Colonic mucosa (tissue), 4 donors: ENCODE data around the gene ETV5. TPM values are rescaled to one million over a fixed set of nuclear protein-coding genes. Genes with fewer than 3 reads are reported as not detected.

Experiments used
- DNase-seq: peaks from one replicate; pipeline ENCODE4 v3.0.0-alpha.2; 2020
- H3K27ac ChIP-seq: fragments of 200-600 bp; one replicate; pipeline ENCODE4 v1.8.0; 2021
- H3K27me3 ChIP-seq: fragments of 200-600 bp; one replicate; pipeline ENCODE4 v1.8.0; 2021
- H3K36me3 ChIP-seq: fragments of 200-600 bp; one replicate; pipeline ENCODE4 v1.8.0; 2021
- H3K4me1 ChIP-seq: fragments of 200-600 bp; one replicate; pipeline ENCODE4 v1.8.0; 2021; ENCODE audit warnings: mild to moderate bottlenecking
- H3K4me3 ChIP-seq: fragments of 200-600 bp; one replicate; pipeline ENCODE4 v1.8.0; 2021
- H3K9ac ChIP-seq, 2 donors: one replicate each; pipeline ENCODE4 v1.7.0; 2013; ENCODE audit warnings: control low read depth in 2 of 2, low read depth in 2 of 2, low read length in 2 of 2
- H3K9me3 ChIP-seq: fragments of 200-600 bp; one replicate; pipeline ENCODE4 v1.8.0; 2021
- intact Hi-C: fragments of 100-400 bp; cut with DNase I; formaldehyde crosslinking; loops from one replicate; pipeline ENCODE4 v1.14.1; 2022
- total RNA-seq, 2 donors: library from RNA; stranded (reverse); fragmentation: NEBNext Ultra II Directional in 1 of 2; extraction: Animal tissue kit (Norgen Biotek cat#: 25700) in 1 of 2; gene quantifications; one replicate each; pipeline ENCODE4 v1.2.1, GENCODE V29; 2021
- TF ChIP-seq, protein P1 (sequence below): fragments of 200-600 bp; IDR thresholded peaks from one replicate; pipeline ENCODE4 v1.8.0; 2022; ENCODE audit warnings: antibody characterized with exemption, mild to moderate bottlenecking
- donor health status: healthy.
- donor health status: DM: no; HTN: no; CAD: no.
- donor health status: DM: no; HTN: no; CAD: no.

ETV5 gene
- total RNA-seq, 2 donors from 2014 or later: 3.1 TPM

DNA sequence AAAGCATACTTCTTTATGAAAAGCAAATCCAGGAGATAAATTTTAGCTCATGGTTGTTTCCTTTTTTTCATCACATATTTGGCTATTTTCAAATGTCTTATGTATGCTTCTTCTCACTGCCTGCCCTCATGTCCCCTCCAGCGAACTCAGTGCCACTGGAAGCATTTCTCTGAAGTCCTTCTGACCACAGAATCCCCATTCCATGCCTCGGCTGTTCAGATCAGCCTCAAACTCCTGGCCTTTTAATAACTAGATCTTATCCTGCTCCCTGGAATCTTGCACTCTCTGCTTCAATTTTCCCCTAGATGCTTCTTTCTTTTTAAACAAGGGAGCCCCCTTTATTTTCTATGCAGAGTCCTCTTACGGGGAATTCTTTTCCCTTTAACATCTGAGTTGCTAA is 10.1 kb downstream of the ETV5 start:
- intact Hi-C loops: no loop called here
- no peak overlapping the region for H3K9ac ChIP-seq
- peaks cover 13% of the 10 kb centered on the region for H3K4me1 ChIP-seq
- H3K27me3 ChIP-seq: no peaks in the 10 kb centered on the region
- H3K27ac ChIP-seq: no peak overlapping the region
- TF ChIP-seq, protein P1, sequence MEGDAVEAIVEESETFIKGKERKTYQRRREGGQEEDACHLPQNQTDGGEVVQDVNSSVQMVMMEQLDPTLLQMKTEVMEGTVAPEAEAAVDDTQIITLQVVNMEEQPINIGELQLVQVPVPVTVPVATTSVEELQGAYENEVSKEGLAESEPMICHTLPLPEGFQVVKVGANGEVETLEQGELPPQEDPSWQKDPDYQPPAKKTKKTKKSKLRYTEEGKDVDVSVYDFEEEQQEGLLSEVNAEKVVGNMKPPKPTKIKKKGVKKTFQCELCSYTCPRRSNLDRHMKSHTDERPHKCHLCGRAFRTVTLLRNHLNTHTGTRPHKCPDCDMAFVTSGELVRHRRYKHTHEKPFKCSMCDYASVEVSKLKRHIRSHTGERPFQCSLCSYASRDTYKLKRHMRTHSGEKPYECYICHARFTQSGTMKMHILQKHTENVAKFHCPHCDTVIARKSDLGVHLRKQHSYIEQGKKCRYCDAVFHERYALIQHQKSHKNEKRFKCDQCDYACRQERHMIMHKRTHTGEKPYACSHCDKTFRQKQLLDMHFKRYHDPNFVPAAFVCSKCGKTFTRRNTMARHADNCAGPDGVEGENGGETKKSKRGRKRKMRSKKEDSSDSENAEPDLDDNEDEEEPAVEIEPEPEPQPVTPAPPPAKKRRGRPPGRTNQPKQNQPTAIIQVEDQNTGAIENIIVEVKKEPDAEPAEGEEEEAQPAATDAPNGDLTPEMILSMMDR: no peak
- no peaks in the 10 kb centered on the region for H3K9me3 ChIP-seq
- no peaks in the 10 kb centered on the region for H3K36me3 ChIP-seq
- H3K4me3 ChIP-seq: no peak overlapping the region
- DNase-seq: no peak

DNA sequence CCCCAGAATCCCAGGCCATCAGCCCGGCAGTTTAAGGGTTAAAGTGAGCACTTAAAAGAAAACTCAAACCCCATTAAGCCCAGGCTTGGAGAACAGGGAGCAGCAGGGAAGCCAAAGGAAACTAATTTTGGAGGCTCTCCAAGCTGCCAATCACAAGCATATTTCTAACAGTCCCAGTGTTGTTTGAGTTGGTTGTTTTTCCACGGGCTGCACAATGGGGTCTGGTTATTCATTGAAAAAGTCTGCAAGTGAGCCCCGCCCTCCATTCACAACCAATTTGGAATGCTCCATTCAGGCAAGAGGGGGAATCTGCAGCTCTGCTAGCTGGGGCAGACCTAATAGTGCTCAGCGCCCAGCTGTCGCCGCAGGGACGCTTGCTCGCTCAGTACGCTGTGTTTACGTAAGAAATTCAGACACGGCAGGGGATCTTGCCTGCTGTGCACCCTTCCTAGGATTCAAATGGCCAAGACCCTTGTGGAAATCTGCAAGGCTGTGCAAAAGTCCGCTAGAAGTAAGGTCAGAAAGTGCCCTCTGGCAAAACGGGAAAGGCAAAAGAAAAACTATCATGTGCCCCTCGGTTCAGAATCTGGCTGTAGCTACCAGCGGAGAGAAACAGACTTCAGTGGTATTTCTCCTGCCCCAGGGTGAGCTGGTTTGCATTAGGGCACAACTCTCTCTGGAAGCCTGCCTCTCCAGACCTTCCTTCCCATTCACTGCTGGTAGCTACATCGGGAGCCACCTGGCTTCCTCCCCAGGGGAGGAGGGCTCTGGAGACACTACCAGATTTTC is 11.0 kb downstream of the ETV5 start:
- peak; percentile 86 for DNase-seq
- peak overlapping the region; percentile 1 for H3K4me3 ChIP-seq
- H3K27ac ChIP-seq: no peak overlapping the region
- TF ChIP-seq, protein P1: no peak
- no peaks in the 10 kb centered on the region for H3K9me3 ChIP-seq
- H3K9ac ChIP-seq: peak overlapping the region in 1 of 2 donors; percentile 62
- no peaks in the 10 kb centered on the region for H3K27me3 ChIP-seq
- intact Hi-C loops: no loop called here
- peaks cover 13% of the 10 kb centered on the region for H3K4me1 ChIP-seq
- no peaks in the 10 kb centered on the region for H3K36me3 ChIP-seq

DNA sequence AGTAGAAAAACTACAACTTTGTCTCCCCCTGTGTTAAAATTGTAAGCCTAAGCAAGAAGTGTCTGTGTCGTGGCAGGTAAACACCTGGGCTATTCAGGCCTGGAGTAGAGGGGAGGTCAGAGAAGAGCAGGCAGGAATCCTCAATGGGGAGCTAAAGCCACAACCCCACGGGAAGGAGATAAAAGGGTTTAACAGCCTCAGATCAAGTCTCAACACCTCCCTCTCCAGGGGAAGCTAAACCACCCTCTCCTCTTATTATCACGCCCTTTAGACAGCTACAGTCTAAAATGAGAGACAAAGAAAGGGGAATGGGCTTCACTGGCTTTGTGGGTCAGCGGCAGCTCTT is 11.6 kb downstream of the ETV5 start:
- TF ChIP-seq, protein P1: no peak
- Histone ChIP-seq H3K4me3 (peak overlapping the region; percentile 1), H3K4me1 (peaks cover 13% of the 10 kb centered on the region), H3K9me3 (no peaks in the 10 kb centered on the region), H3K27me3 (no peaks in the 10 kb centered on the region), H3K36me3 (no peaks in the 10 kb centered on the region), H3K9ac (peak overlapping the region in 1 of 2 donors; percentile 62), H3K27ac (no peak overlapping the region)
- no peak for DNase-seq
- intact Hi-C loops: no loop called here

DNA sequence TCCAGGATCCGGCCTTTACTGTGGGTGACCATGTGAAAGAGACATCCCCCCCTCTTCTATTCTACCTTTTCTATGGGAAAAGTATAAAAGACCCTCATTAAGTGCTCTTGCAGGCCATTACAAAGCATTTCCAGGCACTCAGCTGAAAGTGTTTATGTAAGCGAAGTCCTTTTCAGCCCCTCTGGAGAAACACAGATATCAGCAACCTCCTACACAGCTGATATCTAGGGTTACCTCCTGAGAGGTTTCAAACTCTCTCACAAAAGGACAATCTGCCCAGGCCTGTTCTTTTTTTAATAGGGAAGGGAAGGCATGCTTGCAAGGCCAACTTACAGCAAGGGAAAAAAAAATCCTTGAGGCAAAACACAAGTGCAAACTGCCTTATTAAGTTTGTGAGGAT is 12.6 kb downstream of the ETV5 start:
- TF ChIP-seq, protein P1: no peak
- H3K4me1 ChIP-seq: peaks cover 13% of the 10 kb centered on the region
- no peak for DNase-seq
- H3K36me3 ChIP-seq: no peaks in the 10 kb centered on the region
- no peaks in the 10 kb centered on the region for H3K27me3 ChIP-seq
- H3K4me3 ChIP-seq: no peak overlapping the region
- H3K9ac ChIP-seq: no peak overlapping the region
- intact Hi-C loops: no loop called here
- no peaks in the 10 kb centered on the region for H3K9me3 ChIP-seq
- no peak overlapping the region for H3K27ac ChIP-seq

DNA sequence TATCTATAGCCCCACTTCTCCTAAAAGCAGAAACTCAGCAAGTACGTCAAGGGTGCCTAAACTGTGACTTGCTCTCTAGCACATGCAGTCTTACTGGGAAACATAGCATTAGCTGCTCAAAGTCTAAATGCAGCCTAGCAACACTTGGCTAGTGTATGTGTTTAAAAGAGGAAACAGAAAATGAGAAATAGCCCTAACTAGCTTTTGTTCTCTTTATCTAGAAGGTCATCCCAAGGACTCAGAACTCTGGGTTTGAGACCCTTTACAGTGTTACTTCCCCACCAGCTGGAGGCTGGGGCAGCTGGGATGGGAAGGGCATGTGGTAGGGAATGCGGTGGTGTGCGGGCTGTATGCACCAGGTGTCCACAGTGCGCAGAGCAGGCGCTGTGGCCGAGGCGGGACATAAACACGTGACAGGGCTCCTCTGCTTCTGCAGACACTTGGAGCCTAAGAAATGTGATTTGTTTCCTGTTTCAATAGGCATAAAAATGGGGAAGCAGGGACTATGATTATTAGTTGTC is 13.3 kb downstream of the ETV5 start:
- peak overlapping the region in 1 of 2 donors; percentile 9 for H3K9ac ChIP-seq
- no peak overlapping the region for H3K4me3 ChIP-seq
- TF ChIP-seq, protein P1: no peak
- H3K9me3 ChIP-seq: no peaks in the 10 kb centered on the region
- H3K36me3 ChIP-seq: no peaks in the 10 kb centered on the region
- peaks cover 13% of the 10 kb centered on the region for H3K4me1 ChIP-seq
- H3K27ac ChIP-seq: no peak overlapping the region
- DNase-seq: no peak
- intact Hi-C loops: no loop called here
- H3K27me3 ChIP-seq: no peaks in the 10 kb centered on the region
